HepG2 (cell line): ENCODE data around the gene SUPV3L1.

Source experiments
- TF ChIP-seq, protein P1 (sequence below): sonication (generic); formaldehyde crosslinking; IDR thresholded peaks from 2 replicates; pipeline ENCODE4 v1.5.0; 2020; ENCODE audit warnings: mild to moderate bottlenecking, missing genetic modification reagents, moderate library complexity
- TF ChIP-seq, protein P2 (sequence below): sonication (generic); formaldehyde crosslinking; IDR thresholded peaks from 2 replicates; pipeline ENCODE4 v1.4.0; 2020; ENCODE audit warnings: missing genetic modification reagents, mild to moderate bottlenecking, borderline replicate concordance

DNA sequence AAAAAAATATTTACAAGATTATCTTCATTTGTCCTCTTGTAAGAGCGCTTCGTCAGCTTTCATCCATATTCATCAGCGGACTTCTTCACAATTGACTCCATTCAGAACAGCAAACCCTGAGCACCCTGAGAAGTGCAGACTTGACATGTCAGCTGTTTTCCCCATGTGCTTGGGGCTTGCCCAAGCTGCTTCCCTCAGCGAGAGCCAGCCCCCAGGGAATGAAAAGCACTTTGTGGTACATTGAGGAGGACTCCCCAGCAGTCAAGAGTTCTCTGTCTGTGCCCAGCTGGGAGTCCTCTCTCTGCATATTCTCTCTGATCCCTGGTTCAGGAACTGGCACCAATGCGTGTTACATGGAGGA is 62.8 kb downstream of the SUPV3L1 start:
- TF ChIP-seq, protein P1, sequence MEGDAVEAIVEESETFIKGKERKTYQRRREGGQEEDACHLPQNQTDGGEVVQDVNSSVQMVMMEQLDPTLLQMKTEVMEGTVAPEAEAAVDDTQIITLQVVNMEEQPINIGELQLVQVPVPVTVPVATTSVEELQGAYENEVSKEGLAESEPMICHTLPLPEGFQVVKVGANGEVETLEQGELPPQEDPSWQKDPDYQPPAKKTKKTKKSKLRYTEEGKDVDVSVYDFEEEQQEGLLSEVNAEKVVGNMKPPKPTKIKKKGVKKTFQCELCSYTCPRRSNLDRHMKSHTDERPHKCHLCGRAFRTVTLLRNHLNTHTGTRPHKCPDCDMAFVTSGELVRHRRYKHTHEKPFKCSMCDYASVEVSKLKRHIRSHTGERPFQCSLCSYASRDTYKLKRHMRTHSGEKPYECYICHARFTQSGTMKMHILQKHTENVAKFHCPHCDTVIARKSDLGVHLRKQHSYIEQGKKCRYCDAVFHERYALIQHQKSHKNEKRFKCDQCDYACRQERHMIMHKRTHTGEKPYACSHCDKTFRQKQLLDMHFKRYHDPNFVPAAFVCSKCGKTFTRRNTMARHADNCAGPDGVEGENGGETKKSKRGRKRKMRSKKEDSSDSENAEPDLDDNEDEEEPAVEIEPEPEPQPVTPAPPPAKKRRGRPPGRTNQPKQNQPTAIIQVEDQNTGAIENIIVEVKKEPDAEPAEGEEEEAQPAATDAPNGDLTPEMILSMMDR (CRISPR knock-in tag) = no peak
- TF ChIP-seq, protein P2, sequence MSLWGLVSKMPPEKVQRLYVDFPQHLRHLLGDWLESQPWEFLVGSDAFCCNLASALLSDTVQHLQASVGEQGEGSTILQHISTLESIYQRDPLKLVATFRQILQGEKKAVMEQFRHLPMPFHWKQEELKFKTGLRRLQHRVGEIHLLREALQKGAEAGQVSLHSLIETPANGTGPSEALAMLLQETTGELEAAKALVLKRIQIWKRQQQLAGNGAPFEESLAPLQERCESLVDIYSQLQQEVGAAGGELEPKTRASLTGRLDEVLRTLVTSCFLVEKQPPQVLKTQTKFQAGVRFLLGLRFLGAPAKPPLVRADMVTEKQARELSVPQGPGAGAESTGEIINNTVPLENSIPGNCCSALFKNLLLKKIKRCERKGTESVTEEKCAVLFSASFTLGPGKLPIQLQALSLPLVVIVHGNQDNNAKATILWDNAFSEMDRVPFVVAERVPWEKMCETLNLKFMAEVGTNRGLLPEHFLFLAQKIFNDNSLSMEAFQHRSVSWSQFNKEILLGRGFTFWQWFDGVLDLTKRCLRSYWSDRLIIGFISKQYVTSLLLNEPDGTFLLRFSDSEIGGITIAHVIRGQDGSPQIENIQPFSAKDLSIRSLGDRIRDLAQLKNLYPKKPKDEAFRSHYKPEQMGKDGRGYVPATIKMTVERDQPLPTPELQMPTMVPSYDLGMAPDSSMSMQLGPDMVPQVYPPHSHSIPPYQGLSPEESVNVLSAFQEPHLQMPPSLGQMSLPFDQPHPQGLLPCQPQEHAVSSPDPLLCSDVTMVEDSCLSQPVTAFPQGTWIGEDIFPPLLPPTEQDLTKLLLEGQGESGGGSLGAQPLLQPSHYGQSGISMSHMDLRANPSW (CRISPR knock-in tag) = no peak
